HG02885 (cell line): ENCODE measurements around the gene SIRT7.
"Not testable (repeated sequence)": the region's sequence is repeated elsewhere in the genome, so short reads cannot be mapped to it uniquely, and the experiment has no call there.

Experiments
- ATAC-seq: cut with Tn5 transposase; IDR thresholded peaks from one replicate; pipeline ENCODE4 v1.9.1; 2021; ENCODE audit warnings: mild to moderate bottlenecking; ENCODE audit not compliant: unreplicated experiment, poor library complexity

Gene SIRT7

GRCh38 chr17:81955058-81955681, 37.2 kb upstream of the SIRT7 start:
- no peak for ATAC-seq

GRCh38 chr17:81954131-81955057, 36.4 kb upstream of the SIRT7 start:
- ATAC-seq: no peak

GRCh38 chr17:81953443-81953842, 35.5 kb upstream of the SIRT7 start:
- ATAC-seq: not testable (repeated sequence)

- ATAC-seq: no peak
Observed at GRCh38 chr17:81952792-81953228, 34.8 kb upstream of the SIRT7 start.

- no peak for ATAC-seq
Observed at GRCh38 chr17:81951785-81952684, 34.1 kb upstream of the SIRT7 start.

GRCh38 chr17:81950501-81950900, 32.5 kb upstream of the SIRT7 start:
- no peak for ATAC-seq

GRCh38 chr17:81948635-81949378, 30.8 kb upstream of the SIRT7 start:
- ATAC-seq: no peak

GRCh38 chr17:81947189-81947588, 29.2 kb upstream of the SIRT7 start, which contains the start of gene MYADML2:
Gene MYADML2, minus strand, starts transcription at chr17:81947233. Its CDS starts 5,492 bp downstream, at chr17:81941741.
- no peak for ATAC-seq

GRCh38 chr17:81944858-81945257, 26.9 kb upstream of the SIRT7 start:
- ATAC-seq: no peak

- ATAC-seq: no peak
Observed at GRCh38 chr17:81942167-81942553, 24.2 kb upstream of the SIRT7 start.

GRCh38 chr17:81941484-81942166, 23.6 kb upstream of the SIRT7 start:
- no peak for ATAC-seq

GRCh38 chr17:81940538-81941483, 22.8 kb upstream of the SIRT7 start:
- no peak for ATAC-seq

- no peak for ATAC-seq
Observed at GRCh38 chr17:81939881-81940385, 22.0 kb upstream of the SIRT7 start.

- no peak for ATAC-seq
Observed at GRCh38 chr17:81939218-81939617, 21.2 kb upstream of the SIRT7 start.

GRCh38 chr17:81935709-81936084, 17.7 kb upstream of the SIRT7 start:
- ATAC-seq: no peak

- no peak for ATAC-seq
Observed at GRCh38 chr17:81934850-81935708, 17.1 kb upstream of the SIRT7 start.

- ATAC-seq: no peak
Observed at GRCh38 chr17:81934098-81934757, 16.3 kb upstream of the SIRT7 start.
